NCI-H2196 treated with DMSO at 0.1 percent for 48 hours (cell line): ENCODE data around the gene EVI5L.
A peak's percentile ranks its signal among the peaks of the same experiment; 100 is the strongest.
"Not testable (repeated sequence)": the region's sequence is repeated elsewhere in the genome, so short reads cannot be mapped to it uniquely, and the experiment has no call there.

ENCODE experiments used
- DNase-seq: peaks from one replicate; lab custom pipeline; 2025; ENCODE audit not compliant: unreplicated experiment; lab: John Stamatoyannopoulos, UW

Gene EVI5L

DNA sequence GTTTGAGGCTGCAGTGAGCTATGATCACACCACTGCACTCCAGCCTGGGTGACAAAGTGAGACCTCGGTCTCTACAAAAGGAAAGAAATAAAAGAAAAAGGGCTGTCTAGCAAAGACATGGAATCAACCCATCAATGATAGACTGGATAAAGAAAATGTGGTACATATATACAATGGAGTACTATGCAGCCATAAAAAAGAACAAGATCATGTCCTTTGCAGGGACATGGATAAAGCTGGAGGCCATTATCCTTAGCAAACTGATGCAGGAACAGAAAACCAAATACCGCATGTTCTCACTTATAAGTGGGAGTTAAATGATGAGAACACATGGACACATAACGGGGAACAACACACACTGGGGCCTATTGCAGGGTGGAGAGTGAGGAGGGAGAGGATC, 14.0 kb upstream of the EVI5L start:
- DNase-seq = not testable (repeated sequence)

DNA sequence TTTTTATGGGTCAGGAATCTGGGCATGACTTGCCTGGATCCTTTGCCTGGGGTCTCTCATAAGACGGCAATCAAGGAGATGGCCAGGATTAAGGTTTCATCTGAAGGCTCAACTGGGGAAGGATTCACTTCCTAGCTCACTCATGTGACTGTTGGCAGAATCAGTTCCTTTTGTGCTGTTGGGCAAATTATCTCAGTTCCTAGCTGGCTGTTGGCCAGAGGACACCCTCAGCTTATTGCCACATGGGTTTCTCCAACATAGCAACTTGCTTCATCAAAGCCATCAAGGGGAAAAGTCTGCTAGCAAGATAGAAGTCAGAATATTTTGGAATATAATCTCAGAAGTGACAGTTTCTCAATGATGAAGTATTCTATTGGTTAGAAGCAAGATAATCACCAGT, 12.2 kb upstream of the EVI5L start:
- DNase-seq = no peak

DNA sequence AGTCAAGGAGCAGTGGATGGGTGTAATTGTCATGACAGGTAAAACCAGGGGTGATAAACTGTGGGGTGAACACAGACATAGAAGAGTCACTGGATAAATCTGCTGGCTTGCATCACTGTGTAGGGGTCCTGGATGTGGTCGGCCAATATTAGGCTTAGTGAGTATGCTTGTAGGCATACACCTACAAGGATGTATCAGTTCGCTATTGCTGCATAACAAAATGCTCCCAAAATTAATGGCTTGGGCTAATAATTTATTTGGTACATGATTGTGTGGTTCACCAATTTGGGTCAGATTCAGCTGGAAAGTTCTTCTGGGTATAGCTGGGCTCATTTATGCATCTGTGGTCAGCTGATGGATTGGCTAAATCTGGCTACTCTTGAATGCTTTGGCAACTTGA, 11.2 kb upstream of the EVI5L start:
- DNase-seq = no peak

DNA sequence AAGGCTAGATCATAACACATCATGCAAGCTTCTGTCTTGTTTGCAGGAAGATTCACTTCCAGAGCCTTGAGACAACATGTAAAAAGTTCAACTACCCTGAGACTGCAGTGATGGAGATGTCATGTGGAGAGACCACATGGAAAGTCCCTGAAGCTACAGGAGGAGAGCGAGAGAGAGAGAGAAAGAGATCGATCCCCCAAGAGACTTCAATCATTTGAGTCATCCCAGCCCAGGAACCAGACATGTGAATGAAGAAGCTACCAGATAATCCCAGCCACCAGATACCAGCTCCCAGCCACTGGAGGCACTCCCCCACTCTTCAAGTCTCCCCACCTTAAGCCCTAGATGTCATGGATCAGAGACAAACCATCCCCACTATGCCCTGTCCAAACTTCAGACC, 10.7 kb upstream of the EVI5L start:
- no peak for DNase-seq

DNA sequence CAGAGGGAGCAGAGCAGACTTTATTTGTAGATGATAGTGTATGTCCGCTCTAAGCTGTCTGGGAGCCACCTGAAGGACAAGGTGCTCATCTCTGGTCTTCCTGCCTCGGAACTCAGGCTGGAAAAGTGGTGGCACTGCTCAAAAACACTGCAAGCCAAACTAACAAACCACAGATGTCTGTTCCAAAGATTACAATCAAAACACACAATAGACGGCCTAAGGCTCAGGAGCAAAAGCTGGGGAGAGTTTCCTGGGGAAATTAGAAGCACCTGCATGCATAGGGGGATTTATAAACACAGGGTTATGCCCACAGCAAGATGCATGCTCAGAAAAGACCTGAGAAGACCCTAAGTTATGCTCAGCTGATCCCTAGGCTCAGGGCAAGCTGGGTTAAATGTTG, 9.4 kb upstream of the EVI5L start:
- DNase-seq = no peak

DNA sequence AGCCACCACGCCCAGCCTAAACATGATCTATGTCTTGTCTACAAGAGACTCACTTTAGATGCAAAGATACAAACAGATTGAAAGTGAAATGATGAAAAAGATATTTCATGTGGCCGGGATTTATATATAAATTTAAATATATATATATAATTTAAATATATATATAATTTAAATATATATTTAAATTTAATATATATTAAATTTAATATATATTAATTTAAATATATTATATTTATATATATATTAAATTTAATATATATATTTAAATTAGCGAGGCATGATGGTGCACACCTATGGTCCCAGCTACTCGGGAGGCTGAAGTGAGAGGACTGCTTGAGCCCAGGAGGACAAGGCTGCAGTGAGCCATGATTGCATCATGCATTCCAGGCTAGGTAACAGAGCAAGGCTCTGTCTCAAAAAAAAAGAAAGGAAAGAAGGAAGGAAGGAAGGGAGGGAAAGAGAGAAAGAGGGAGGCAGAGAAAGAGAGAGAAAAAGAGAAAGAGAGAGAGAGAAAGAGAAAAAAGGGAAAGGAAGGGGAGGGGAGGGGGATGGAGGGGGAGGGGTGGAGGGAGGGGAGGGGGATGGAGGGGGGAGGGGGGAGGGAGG, 7.0 kb upstream of the EVI5L start:
- no peak for DNase-seq

DNA sequence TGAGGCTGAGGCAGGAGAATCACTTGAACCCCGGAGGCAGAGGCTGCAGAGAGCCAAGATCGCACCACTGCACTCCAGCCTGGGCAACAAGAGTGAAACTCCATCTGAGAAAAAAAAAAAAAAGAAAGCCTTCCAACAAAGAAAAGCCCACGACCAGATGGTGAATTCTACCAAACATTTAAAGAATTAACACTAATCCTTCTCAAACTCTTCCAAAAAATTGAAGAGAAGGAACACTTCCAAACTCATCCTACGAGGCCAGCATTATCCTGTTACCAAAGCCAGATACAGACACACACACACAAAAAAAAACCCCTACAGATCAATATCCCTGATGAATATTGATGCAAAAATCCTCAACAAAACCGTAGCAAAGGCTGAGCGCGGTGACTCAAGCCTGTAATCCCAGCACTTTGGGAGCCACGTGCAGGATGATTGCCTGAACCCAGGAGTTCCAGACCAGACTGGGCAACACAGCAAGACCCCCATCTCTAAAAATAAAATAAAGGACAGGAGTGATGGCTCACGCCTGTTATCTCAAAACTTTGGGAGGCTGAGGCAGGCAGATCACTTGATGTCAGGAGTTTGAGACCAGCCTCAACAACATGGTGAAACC, 6.2 kb upstream of the EVI5L start:
- no peak for DNase-seq

DNA sequence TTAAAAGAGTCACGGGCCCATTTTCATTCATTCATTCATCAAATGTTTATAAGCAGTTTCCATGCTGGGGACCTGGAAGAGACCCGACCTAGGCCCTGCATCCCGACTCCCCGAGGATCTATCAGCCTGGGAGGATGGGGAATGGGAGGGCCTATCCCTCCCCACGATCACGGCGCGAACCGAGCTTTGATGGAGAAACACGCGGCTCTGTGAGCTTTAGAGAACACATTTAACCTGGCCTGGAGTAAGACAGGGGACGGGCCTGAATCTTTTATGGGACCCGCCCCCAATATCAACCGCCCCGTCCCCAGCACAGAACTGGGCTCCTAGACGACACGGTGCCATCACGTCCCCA, 875 bp upstream of the EVI5L start:
- no peak for DNase-seq

DNA sequence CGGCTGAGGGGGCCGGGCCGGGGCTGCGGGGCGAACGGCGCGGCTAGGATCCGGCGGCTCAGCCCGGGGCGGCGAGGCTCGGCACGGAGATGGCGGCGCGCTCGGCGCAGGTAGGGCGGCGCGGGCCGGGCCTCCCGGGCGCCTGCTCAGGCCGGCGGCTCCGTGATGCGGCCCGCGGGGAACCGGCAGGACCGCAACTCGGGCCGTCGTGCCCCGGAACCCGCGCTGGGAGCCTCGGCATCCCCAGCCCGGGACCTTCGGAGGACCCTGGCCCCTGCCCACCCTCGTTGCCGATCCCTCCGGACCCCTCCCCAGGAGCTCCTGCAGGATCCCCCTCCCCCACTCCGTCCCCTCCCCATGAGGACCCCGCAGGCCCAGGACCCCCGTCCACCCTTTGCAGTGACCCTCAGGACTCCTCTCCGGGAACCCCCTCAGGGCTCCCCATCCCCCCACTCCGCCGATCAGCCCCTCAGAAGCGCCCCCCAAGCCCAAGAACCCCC, 304 bp downstream of the EVI5L start:
- no peak for DNase-seq

DNA sequence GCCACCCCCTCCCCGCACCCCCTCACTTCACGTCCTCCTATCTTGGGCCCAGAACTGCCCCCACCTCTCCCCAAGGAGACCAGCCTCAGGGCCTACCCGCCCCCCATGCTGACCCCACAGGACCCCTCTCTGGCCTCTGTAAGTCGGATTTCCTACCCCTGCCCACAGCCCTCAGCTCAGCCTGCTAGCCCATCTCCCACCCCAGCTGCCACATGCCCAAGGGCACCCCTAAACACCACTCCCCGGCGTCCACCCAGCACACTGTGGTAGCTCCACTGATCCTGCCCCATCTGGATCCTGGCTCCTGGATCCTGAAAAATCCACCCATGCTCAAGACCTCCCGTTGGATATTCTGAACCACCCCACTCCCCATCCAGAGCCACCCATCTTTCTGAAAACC, 805 bp downstream of the EVI5L start:
- no peak for DNase-seq

DNA sequence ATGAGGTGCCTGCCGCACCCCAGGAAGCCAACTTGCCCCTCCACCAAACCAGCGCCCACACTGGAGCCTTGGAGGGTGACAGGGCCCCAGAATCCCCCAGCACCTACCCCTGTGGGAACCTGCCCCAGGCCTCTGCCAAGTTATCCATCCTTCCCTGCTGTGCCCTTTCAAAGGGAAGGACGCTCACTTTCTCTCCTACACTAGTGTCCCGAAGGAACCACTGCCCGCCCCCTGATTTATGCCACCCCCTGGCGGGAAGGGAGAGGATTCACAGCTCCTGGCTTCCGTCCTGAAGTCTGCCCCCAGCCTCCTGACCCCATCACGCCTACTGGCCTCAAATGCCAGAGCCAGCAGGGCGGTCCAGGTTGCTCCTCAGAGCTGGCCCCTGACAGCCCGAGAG, 1.4 kb downstream of the EVI5L start:
- no peak for DNase-seq

DNA sequence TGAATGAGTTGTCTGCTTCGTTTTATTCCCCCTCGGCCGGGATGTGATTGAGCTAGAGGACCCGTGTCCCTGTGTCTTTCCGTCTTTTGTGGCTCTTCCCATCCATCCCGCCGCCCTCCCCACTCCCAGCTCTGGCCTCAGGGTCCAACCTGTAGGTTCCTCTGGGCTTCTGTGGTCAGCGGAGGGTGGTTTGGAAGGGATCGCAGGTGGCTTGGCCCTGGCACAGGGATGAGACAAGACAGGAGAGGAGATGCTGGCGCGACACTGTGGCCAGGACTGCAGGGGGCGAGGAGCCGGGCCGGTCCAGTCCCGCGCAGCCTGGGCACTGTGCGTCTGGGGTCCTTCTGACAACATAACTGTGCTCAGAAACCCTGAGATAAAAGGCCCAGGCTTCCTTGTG, 2.0 kb downstream of the EVI5L start:
- no peak for DNase-seq

DNA sequence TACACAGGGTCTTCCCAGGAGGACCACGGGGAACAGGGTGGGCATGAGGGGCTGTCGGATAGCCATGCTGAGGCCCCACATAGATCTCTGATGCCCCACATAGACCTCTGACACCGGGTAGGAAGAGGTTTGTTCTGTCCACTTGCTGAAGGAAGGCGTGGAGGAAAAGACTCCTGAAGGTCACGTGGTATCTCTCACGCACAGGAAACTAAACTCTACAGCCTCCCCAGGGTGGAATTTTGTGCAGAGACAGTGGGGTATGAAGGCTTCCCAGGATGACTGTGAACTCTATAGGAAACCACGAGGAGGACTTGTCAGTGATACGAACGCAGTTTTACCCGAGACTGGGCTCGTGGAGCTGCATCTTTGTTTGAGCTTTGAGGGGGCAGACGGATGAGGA, 2.8 kb downstream of the EVI5L start:
- no peak for DNase-seq

DNA sequence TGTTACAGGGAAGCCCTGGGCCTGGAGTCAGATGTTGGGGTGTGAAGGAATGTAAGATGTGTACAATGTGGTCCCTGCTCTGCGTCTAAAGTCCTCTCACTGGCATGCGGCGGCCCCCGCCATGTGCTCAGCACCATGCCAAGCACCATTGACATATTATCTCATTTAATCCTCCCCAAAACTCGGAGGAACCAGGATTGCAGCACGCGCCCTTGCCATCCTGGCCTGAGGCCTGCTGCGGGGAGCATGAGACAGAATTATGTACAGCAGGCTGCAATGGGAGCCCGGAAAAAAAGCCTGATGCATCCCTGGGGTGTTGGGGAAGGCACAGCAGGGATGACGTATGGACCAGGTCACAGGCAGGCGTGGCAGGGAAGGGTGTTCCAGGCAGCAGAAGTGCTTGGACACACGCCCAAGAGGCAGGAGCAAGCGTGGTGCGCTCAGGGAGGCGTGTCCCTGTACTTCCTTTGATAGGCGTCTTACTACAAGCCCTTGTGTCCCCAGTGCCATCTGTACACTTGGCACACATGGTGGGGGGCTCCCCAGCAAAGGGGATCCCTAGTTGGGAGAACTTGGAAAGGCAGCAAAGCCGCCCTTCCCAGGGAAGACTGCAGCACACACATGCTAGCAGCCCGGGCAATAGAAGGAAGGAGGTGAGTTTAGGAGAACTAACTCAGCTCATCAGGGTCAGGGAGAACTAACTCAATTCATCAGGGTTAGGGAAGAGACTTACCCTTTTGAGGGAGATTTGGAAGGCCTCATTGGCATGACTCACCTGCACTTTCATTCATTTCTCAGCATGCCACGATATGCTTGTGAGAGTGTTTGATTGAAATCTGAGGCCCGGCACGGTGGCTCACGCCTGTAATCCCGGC, 3.4 kb downstream of the EVI5L start:
- peak; percentile 31 for DNase-seq

DNA sequence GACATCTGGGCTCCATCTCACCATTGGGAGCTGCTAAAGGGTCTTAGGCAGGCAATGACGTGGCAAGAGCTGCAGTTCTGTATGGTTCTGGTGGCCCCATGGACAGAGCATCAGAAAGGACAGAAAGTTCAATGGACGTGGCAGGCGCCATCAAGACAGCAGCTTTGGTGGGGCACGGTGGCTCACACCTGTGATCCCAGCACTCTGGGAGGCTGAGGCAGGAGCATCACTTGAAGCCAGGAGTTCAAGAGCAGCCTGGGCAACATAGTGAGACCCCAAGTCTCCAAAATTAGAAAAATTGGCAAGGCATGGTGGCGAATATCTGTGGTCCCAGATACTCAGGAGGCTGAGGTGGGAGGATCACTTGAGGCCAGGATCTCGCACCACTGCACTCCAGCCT, 9.5 kb downstream of the EVI5L start:
- no peak for DNase-seq

DNA sequence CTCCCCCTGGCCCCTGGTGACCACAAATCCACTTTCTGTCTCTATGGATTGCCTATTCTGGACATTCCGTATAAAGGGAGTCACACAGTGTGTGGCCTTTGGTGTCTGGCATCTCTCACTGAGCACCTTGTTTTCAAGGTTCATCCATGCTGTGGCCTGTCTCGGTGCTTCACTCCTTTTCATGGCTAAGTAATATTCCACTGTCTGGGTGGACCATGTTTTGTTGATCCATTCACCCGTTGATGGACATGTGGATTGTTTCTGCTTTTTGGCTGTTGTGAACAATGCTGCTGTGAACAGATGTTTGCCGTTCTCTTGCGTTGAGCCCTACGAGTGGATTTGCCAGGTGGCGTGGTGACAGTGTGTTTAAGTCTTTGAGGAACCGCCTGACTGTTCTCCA, 10.6 kb downstream of the EVI5L start:
- DNase-seq = no peak

DNA sequence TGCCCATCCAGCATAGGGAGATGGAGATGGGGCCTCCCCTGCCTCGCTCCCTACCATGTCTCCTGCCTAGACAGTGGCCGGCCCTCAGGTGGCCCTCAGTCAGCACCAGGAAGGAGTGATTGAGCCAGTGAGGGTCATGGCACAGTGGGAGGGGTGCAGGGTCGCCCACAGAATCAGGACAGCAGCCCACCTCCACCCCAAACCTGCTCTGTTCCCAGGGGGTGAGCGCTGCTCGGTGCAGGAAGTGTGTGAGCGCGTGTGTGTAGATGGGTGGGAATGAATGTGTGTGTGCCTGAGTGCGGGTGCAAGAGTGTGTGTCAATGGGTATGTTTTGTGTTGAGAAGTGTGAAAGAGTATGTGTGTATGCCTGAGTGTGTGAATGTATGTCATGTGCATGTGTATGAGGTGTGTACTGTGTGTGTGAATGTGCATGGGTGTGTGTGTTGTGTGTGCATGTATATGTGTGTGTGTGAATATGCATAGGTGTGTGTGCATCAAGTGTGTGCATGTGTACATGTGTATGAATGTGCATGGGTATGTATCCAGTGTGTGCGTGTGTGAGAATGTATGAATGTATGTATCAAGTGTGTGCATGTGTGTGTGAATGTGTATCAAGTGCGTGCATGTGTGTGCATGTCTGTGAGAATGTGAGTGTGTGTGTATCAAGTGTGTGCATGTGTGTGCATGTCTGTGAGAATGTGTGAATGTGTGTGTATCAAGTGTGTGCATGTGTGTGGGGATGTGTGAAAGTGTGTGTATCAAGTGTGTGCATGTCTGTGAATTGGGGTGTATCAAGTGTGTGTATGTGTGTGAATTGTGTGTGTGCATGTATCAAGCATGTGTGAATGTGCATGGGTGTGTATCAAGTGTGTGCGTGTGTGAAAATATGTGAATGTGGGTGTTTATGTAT, 12.0 kb downstream of the EVI5L start:
- DNase-seq = no peak

DNA sequence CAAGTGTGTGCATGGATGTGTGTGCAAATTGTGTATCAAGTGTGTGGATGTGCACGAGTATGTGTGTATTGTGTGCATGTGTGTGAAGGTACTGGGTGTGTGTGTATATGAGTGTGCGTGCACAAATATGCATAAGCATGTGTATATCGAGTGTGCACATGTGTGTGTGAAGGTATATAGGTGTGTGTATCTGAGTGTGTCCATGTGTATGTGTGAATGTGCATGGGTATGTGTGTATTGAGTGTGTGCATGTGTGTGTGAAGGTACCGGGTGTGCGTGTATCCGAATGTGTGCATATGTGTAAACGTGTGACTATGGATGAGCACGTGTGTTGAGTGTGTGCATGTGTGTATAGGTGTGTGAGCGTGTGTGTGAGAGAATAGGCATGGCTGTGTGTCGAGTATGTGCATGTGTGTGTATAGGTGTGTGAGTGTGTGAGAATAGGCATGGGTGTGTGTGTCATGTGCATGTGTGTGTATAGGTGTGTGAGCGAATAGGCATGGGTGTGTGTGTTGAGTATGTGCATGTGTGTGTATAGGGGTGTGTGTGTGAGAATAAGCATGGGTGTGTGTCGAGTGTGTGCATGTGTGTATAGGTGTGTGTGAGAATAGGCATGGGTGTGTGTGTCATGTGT, 12.8 kb downstream of the EVI5L start:
- DNase-seq = no peak

DNA sequence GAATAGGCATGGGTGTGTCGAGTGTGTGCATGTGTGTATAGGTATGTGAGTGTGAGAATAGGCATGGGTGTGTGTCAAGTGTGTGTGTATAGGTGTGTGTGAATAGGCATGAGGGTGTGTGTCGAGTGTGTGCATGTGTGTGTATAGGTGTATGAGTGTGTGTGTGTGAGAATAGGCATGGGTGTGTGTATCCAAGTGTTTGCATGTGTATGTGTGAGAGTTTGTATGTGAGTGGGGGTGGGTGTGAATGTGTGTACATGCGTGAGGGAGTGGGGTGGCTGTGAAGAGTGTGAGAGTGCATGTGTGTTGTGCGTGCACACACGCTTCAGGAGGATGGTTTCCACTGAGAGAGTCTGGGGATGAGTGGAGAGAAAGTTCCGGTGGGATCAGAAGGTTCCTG, 13.5 kb downstream of the EVI5L start:
- DNase-seq = no peak

DNA sequence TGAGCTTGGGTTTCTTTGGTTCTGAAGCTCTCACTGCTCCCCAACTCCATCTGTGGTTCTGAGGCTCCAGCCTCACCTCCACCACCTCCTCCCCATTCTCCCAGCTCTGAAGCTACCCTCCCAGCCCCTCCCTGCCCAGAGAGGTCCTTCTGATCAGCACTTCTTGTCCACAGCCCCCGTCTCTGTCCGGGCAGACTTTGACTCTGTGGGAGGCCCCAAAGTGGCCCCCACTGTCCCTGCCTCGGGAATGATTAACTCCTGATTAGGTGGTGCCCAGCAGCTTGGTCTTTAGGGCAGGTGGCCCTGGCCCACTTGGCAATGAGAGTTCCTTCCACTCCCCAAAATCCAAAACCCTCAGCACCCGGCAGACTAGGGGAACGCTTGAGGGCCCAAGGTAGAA, 14.4 kb downstream of the EVI5L start:
- DNase-seq = no peak

DNA sequence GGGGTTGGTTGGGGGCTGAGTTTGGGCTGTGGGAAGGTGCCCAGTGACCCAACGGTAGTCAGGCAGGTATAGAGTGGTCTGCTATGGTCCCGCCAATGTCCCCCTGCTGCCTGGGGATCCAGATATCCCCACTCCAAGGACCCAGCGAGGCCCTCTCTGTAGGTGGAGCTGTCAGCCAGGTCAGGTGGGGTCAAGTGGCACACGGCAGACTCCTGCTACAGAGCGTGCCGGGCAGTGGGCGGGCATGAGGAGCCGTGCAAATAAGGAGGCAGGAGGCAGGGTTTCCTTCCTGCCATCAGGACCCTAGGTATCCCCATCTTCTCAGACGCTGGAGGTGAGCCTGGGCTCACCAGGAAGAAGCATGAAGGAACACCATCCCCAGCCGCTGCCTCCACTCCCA, 14.9 kb downstream of the EVI5L start:
- no peak for DNase-seq
